IMR-90 (cell line): ENCODE measurements around the gene GALNT16. TPM values are rescaled to one million over a fixed set of nuclear protein-coding genes. Genes with fewer than 3 reads are reported as not detected.

Experiments
- ATAC-seq: fragments of 200-7000 bp; cut with Tn5 transposase; 2 replicates; pipeline ENCODE4 v1.9.1; 2020; ENCODE audit warnings: low read depth, mild to moderate bottlenecking, moderate library complexity
- BruUV-seq: library from RNA; stranded (reverse); fragments of 400-500 nt; replicated peaks from 2 replicates; lab custom pipeline; 2021; lab: Mats Ljungman, UMichigan
- CTCF ChIA-PET: fragments of 300-600 bp; formaldehyde crosslinking; extraction: SDS; loops from one replicate; lab custom pipeline; 2021; ENCODE audit warnings: antibody characterized with exemption; lab: Yijun Ruan, JAX
- POLR2A ChIA-PET: fragments of 300-600 bp; sonication (Branson Sonifier 250); formaldehyde crosslinking; loops from one replicate; lab custom pipeline; 2022; ENCODE audit warnings: antibody characterized with exemption; ENCODE audit not compliant: unreplicated experiment; lab: Charles Lee
- DNase-seq: peaks from one replicate; pipeline ENCODE4 v3.0.0; 2013
- H2AFZ ChIP-seq: replicated peaks from 2 replicates; pipeline ENCODE3; 2013; ENCODE audit warnings: low read length, mild to moderate bottlenecking; ENCODE audit not compliant: poor library complexity
- H2AK5ac ChIP-seq: 2 replicates; pipeline ENCODE4 v1.6.1; 2013; ENCODE audit warnings: low read depth, low read length, inconsistent platforms
- H2AK9ac ChIP-seq: replicated peaks from 2 replicates; pipeline ENCODE3; 2013; ENCODE audit warnings: mild to moderate bottlenecking, low read depth, low read length, moderate library complexity; ENCODE audit not compliant: poor library complexity
- H2BK120ac ChIP-seq: 2 replicates; pipeline ENCODE4 v1.6.1; 2013; ENCODE audit warnings: low read depth, low read length, inconsistent platforms
- H2BK15ac ChIP-seq: 3 replicates; pipeline ENCODE4 v1.6.1; 2013; ENCODE audit warnings: low read depth, low read length, inconsistent platforms
- H2BK20ac ChIP-seq: 2 replicates; pipeline ENCODE4 v1.6.1; 2013; ENCODE audit warnings: low read depth, mild to moderate bottlenecking, inconsistent platforms, low read length, moderate library complexity
- H2BK5ac ChIP-seq: 2 replicates; pipeline ENCODE4 v1.6.1; 2013; ENCODE audit warnings: mild to moderate bottlenecking, low read depth, low read length, inconsistent platforms; ENCODE audit not compliant: poor library complexity, severe bottlenecking
- H3K14ac ChIP-seq: replicated peaks from 2 replicates; pipeline ENCODE4 v1.6.1; 2013; ENCODE audit warnings: low read depth, low read length, inconsistent platforms
- H3K18ac ChIP-seq: 2 replicates; pipeline ENCODE4 v1.6.1; 2013; ENCODE audit warnings: low read depth, low read length, control low read depth
- H3K23ac ChIP-seq: 2 replicates; pipeline ENCODE4 v1.6.1; 2013; ENCODE audit warnings: low read depth, low read length, inconsistent platforms
- H3K27ac ChIP-seq: 2 replicates; pipeline ENCODE4 v1.5.1; 2013; ENCODE audit warnings: mild to moderate bottlenecking, control low read depth, low read length; ENCODE audit not compliant: insufficient read depth
- H3K27me3 ChIP-seq: 2 replicates; pipeline ENCODE4 v1.6.1; 2013; ENCODE audit warnings: low read length; ENCODE audit not compliant: control insufficient read depth, insufficient read depth
- H3K36me3 ChIP-seq: 2 replicates; pipeline ENCODE4 v1.6.1; 2013; ENCODE audit warnings: low read length, mixed read lengths; ENCODE audit not compliant: control insufficient read depth, insufficient read depth
- H3K4ac ChIP-seq: 2 replicates; pipeline ENCODE4 v1.6.1; 2013; ENCODE audit warnings: low read depth, low read length, inconsistent platforms
- H3K4me1 ChIP-seq: 2 replicates; pipeline ENCODE4 v1.6.1; 2013; ENCODE audit warnings: low read length, mixed read lengths; ENCODE audit not compliant: control insufficient read depth, insufficient read depth
- H3K4me2 ChIP-seq: 2 replicates; pipeline ENCODE4 v1.6.1; 2013; ENCODE audit warnings: low read depth, mild to moderate bottlenecking, control low read depth, low read length, moderate library complexity
- H3K4me3 ChIP-seq: 2 replicates; pipeline ENCODE4 v1.5.1; 2013; ENCODE audit warnings: low read depth, mild to moderate bottlenecking, control low read depth, low read length, moderate library complexity; ENCODE audit not compliant: insufficient read depth
- H3K56ac ChIP-seq: 2 replicates; pipeline ENCODE4 v1.6.1; 2013; ENCODE audit warnings: low read length, inconsistent platforms; ENCODE audit not compliant: insufficient read depth; ENCODE audit errors: extremely low read depth
- H3K79me1 ChIP-seq, 2 experiments: 2 replicates each; pipeline ENCODE4 v1.6.1; 2013; ENCODE audit warnings: low read length in 2 of 2, inconsistent platforms in 1 of 2, low read depth in 1 of 2
- H3K9ac ChIP-seq: 2 replicates; pipeline ENCODE4 v1.6.1; 2013; ENCODE audit warnings: low read depth, low read length, control low read depth
- H3K9me1 ChIP-seq: 2 replicates; pipeline ENCODE4 v1.6.1; 2013; ENCODE audit warnings: low read length, inconsistent platforms; ENCODE audit not compliant: insufficient read depth
- H3K9me3 ChIP-seq: 2 replicates; pipeline ENCODE4 v1.6.1; 2013; ENCODE audit warnings: low read length; ENCODE audit not compliant: control insufficient read depth, insufficient read depth
- H4K20me1 ChIP-seq: 2 replicates; pipeline ENCODE4 v1.6.1; 2013; ENCODE audit warnings: low read length, inconsistent platforms; ENCODE audit not compliant: insufficient read depth
- H4K5ac ChIP-seq: 2 replicates; pipeline ENCODE4 v1.6.1; 2013; ENCODE audit warnings: mild to moderate bottlenecking, low read depth, low read length, control low read depth
- H4K8ac ChIP-seq, 2 experiments: 2 replicates each; pipeline ENCODE4 v1.6.1; 2013; ENCODE audit warnings: low read depth in 2 of 2, low read length in 2 of 2, control low read depth in 1 of 2, inconsistent platforms in 1 of 2
- H4K91ac ChIP-seq: 2 replicates; pipeline ENCODE4 v1.6.1; 2013; ENCODE audit warnings: low read depth, low read length, inconsistent platforms; ENCODE audit not compliant: insufficient read depth
- BHLHE40 ChIP-seq: fragments of 150-350 bp; IDR thresholded peaks from 2 replicates; pipeline ENCODE4 v1.6.1; 2016; ENCODE audit warnings: mild to moderate bottlenecking, low read depth, low read length
- CHD1 ChIP-seq: IDR thresholded peaks from 2 replicates; pipeline ENCODE4 v1.6.1; 2012; ENCODE audit warnings: low read depth, low read length, improper control_type of control experiment
- FOS ChIP-seq: fragments of 150-350 bp; IDR thresholded peaks from 2 replicates; pipeline ENCODE4 v1.6.1; 2016; ENCODE audit warnings: low read depth, low read length
- MAZ ChIP-seq: IDR thresholded peaks from 2 replicates; pipeline ENCODE4 v1.6.1; 2012; ENCODE audit warnings: low read depth, mild to moderate bottlenecking, low read length, improper control_type of control experiment, moderate library complexity, borderline replicate concordance
- MXI1 ChIP-seq: IDR thresholded peaks from 2 replicates; pipeline ENCODE4 v1.6.1; 2012; ENCODE audit warnings: low read depth, mild to moderate bottlenecking, low read length, moderate library complexity, borderline replicate concordance
- POLR2A ChIP-seq: IDR thresholded peaks from 2 replicates; pipeline ENCODE4 v1.6.1; 2012; ENCODE audit warnings: mild to moderate bottlenecking, low read depth, low read length
- RAD21 ChIP-seq: IDR thresholded peaks from 2 replicates; pipeline ENCODE4 v1.6.1; 2012; ENCODE audit warnings: low read length, improper control_type of control experiment
- RCOR1 ChIP-seq: IDR thresholded peaks from 2 replicates; pipeline ENCODE4 v1.6.1; 2012; ENCODE audit warnings: mild to moderate bottlenecking, low read length, improper control_type of control experiment; ENCODE audit not compliant: insufficient replicate concordance
- RFX5 ChIP-seq: IDR thresholded peaks from 2 replicates; pipeline ENCODE4 v1.8.0; 2012; ENCODE audit warnings: low read depth, mild to moderate bottlenecking, low read length, moderate library complexity
- SMC3 ChIP-seq: fragments of 150-350 bp; IDR thresholded peaks from 2 replicates; pipeline ENCODE4 v1.6.1; 2016; ENCODE audit warnings: low read depth, mild to moderate bottlenecking, antibody characterized with exemption, low read length, moderate library complexity
- USF2 ChIP-seq: fragments of 150-350 bp; IDR thresholded peaks from 2 replicates; pipeline ENCODE4 v1.6.1; 2017; ENCODE audit warnings: mild to moderate bottlenecking, antibody characterized with exemption, low read length, low read depth
- WGBS, 2 experiments: methylation state at CpG; one replicate each; pipeline versions ENCODE4 v1.1.5 to v1.1.7; 2013; ENCODE audit warnings: missing lambda C conversion rate in 2 of 2; ENCODE audit not compliant: insufficient read length in 1 of 2; ENCODE audit errors: extremely low coverage in 2 of 2; 5-methylcytosine and 5-hydroxymethylcytosine counted together
- dilution Hi-C: fragments of 300-500 bp; cut with HindIII; formaldehyde crosslinking; loops from one replicate; pipeline ENCODE4 v1.14.3; 2018; ENCODE audit warnings: low sequenced_read_pairs; ENCODE audit not compliant: unreplicated experiment
- in situ Hi-C: fragments of 300-500 bp; cut with MboI; formaldehyde crosslinking; loops from 3 replicates; pipeline ENCODE4 v1.14.3; 2019; ENCODE audit warnings: low sequenced_read_pairs, inconsistent platforms, mixed read lengths
- intact Hi-C: fragments of 100-400 bp; cut with micrococcal nuclease; formaldehyde crosslinking; loops from 2 replicates; pipeline ENCODE4 v1.10.0; 2022
- polyA plus RNA-seq, 3 experiments: library from polyadenylated mRNA; depleted of rRNA; stranded (reverse); fragments of >200 nt; gene quantifications; 2 replicates each; pipeline ENCODE4 v1.2.3, GENCODE V29; 2012; ENCODE audit warnings: low replicate concordance in 1 of 3
- total RNA-seq: library from RNA; depleted of rRNA; stranded (reverse); fragments of >200 nt; gene quantifications from 2 replicates; pipeline ENCODE4 v1.2.3, GENCODE V29; 2012
- TF ChIP-seq, protein P1 (sequence below): fragments of 150-350 bp; IDR thresholded peaks from 2 replicates; pipeline ENCODE4 v1.6.1; 2016; ENCODE audit warnings: low read depth, mild to moderate bottlenecking, low read length, moderate library complexity, borderline replicate concordance

The GALNT16 gene
- total and polyA plus RNA-seq, 2 of the 4 experiments (the other 2 are of a cell fraction): 0.36 to 1.5 TPM

GRCh38 chr14:69291396-69291795 lies 31.4 kb downstream of the GALNT16 start:
- in situ Hi-C loops (no loop called here), intact Hi-C loops (no loop called here), dilution Hi-C loops (no loop called here)
- ATAC-seq: no peak
- Histone ChIP-seq H2AFZ (no peak overlapping the region), H3K9me3 (no peaks in the 10 kb centered on the region), H3K4me2 (no peak overlapping the region), H3K18ac (no peak overlapping the region), H3K56ac (no peak overlapping the region), H3K4me1 (no peaks in the 10 kb centered on the region; the same call in 1 of the 2 replicates), H3K23ac (no peak overlapping the region), H3K14ac (no peak overlapping the region), H3K4ac (no peak overlapping the region), H2BK120ac (no peak overlapping the region), H4K8ac (no peak overlapping the region), H2BK5ac (no peak overlapping the region), H3K36me3 (no peaks in the 10 kb centered on the region), H3K9ac (no peak overlapping the region), H4K91ac (no peak overlapping the region), H3K79me1 (no peaks in the 10 kb centered on the region), H3K27me3 (peaks cover 21% of the 10 kb centered on the region), H3K27ac (no peak overlapping the region), H2BK15ac (no peak overlapping the region), H4K20me1 (no peaks in the 10 kb centered on the region), H2AK5ac (no peak overlapping the region), H3K9me1 (no peaks in the 10 kb centered on the region), H2AK9ac (no peak overlapping the region), H4K5ac (no peak overlapping the region), H3K4me3 (no peak overlapping the region), H2BK20ac (no peak overlapping the region)
- no peak for DNase-seq
- no peak for TF ChIP-seq BHLHE40
- no peak for TF ChIP-seq MAZ
- TF ChIP-seq RAD21: no peak
- no peak for TF ChIP-seq RCOR1
- no peak for TF ChIP-seq USF2
- TF ChIP-seq POLR2A: no peak
- TF ChIP-seq, protein P1, sequence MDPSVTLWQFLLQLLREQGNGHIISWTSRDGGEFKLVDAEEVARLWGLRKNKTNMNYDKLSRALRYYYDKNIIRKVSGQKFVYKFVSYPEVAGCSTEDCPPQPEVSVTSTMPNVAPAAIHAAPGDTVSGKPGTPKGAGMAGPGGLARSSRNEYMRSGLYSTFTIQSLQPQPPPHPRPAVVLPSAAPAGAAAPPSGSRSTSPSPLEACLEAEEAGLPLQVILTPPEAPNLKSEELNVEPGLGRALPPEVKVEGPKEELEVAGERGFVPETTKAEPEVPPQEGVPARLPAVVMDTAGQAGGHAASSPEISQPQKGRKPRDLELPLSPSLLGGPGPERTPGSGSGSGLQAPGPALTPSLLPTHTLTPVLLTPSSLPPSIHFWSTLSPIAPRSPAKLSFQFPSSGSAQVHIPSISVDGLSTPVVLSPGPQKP: no peak
- TF ChIP-seq SMC3: no peak
- TF ChIP-seq MXI1: no peak
- no peak for TF ChIP-seq RFX5
- TF ChIP-seq CHD1: no peak
- no peak for TF ChIP-seq FOS
- no TSS peak for BruUV-seq
- ChIA-PET POLR2A (no interaction called here), CTCF (no interaction called here)
- WGBS, 2 experiments: 100% methylated on average over 1 of the region's 5 CpGs; no CpG with 5 or more reads in 1 of the 2 experiments
